HepG2 (cell line): ENCODE data around the gene CFAP92. TPM values are rescaled to one million over a fixed set of nuclear protein-coding genes. Genes with fewer than 3 reads are reported as not detected.

Experiments used
- ADNP ChIP-seq: sonication (generic); formaldehyde crosslinking; IDR thresholded peaks from 2 replicates; pipeline ENCODE4 v1.4.0; 2020; ENCODE audit warnings: missing genetic modification reagents
- FOXK2 ChIP-seq: fragments of 450-650 bp; IDR thresholded peaks from 2 replicates; pipeline ENCODE4 v1.6.1; 2016
- KAT7 ChIP-seq: IDR thresholded peaks from 2 replicates; pipeline ENCODE4 v1.6.1; 2018; ENCODE audit warnings: borderline replicate concordance, missing compliant biosample characterization
- KAT8 ChIP-seq: IDR thresholded peaks from 2 replicates; pipeline ENCODE4 v1.6.1; 2016; ENCODE audit warnings: missing genetic modification reagents, missing compliant biosample characterization
- NR2F2 ChIP-seq: IDR thresholded peaks from 2 replicates; pipeline ENCODE4 v1.6.1; 2012; ENCODE audit warnings: low read depth, inconsistent platforms, borderline replicate concordance
- POGZ ChIP-seq: sonication (generic); formaldehyde crosslinking; IDR thresholded peaks from 2 replicates; pipeline ENCODE4 v1.4.0; 2020; ENCODE audit warnings: mild to moderate bottlenecking, missing genetic modification reagents
- PRDM15 ChIP-seq: sonication (generic); formaldehyde crosslinking; IDR thresholded peaks from 2 replicates; pipeline ENCODE4 v1.4.0; 2020; ENCODE audit warnings: missing genetic modification reagents
- RORA ChIP-seq: sonication (generic); formaldehyde crosslinking; IDR thresholded peaks from 2 replicates; pipeline ENCODE4 v1.5.0; 2020; ENCODE audit warnings: mild to moderate bottlenecking, missing genetic modification reagents, moderate library complexity
- SIN3A ChIP-seq: IDR thresholded peaks from 2 replicates; pipeline ENCODE4 v1.6.1; 2011; ENCODE audit warnings: low read depth, mild to moderate bottlenecking, control low read depth, low read length, borderline replicate concordance
- SMAD3 ChIP-seq: sonication (generic); formaldehyde crosslinking; IDR thresholded peaks from 2 replicates; pipeline ENCODE4 v1.4.0; 2020; ENCODE audit warnings: missing genetic modification reagents
- SMC3 ChIP-seq: IDR thresholded peaks from 2 replicates; pipeline ENCODE4 v1.6.1; 2011; ENCODE audit warnings: low read length, improper control_type of control experiment
- TCF7 ChIP-seq: sonication (generic); IDR thresholded peaks from 2 replicates; pipeline ENCODE4 v1.6.1; 2016; ENCODE audit warnings: antibody characterized with exemption, low read depth
- ZBTB25 ChIP-seq: IDR thresholded peaks from 2 replicates; pipeline ENCODE4 v1.6.1; 2018; ENCODE audit warnings: missing genetic modification reagents
- ZNF225 ChIP-seq: sonication (generic); formaldehyde crosslinking; IDR thresholded peaks from 2 replicates; pipeline ENCODE4 v1.4.0; 2020; ENCODE audit warnings: mild to moderate bottlenecking, missing genetic modification reagents
- ZNF260 ChIP-seq: sonication (generic); formaldehyde crosslinking; IDR thresholded peaks from 2 replicates; pipeline ENCODE4 v1.4.0; 2020; ENCODE audit warnings: missing genetic modification reagents, low read depth, mild to moderate bottlenecking, borderline replicate concordance
- ZNF34 ChIP-seq: sonication (generic); formaldehyde crosslinking; IDR thresholded peaks from 2 replicates; pipeline ENCODE4 v1.4.0; 2020; ENCODE audit warnings: mild to moderate bottlenecking, missing genetic modification reagents, borderline replicate concordance
- polyA plus RNA-seq, 8 experiments: library from polyadenylated mRNA; depleted of rRNA in 3 of 8; stranded (reverse) in 7 of 8; unstranded in 1 of 8; fragments of >200 nt; fragmentation: Illumina TruSeq in 4 of 8; extraction: Trizol in 4 of 8; gene quantifications; 2 replicates each; pipeline versions ENCODE4 v1.2.1 to v1.2.3, GENCODE V29; 2011 to 2016; ENCODE audit warnings: low read depth in 4 of 8, missing spikeins in 1 of 8, mixed read lengths in 1 of 8; ENCODE audit not compliant: insufficient read depth in 1 of 8
- total RNA-seq, 5 experiments: library from RNA; depleted of rRNA; stranded (reverse); fragments of >200 nt; fragmentation: Illumina TruSeq; extraction: Trizol; gene quantifications; 2 replicates each; pipeline ENCODE4 v1.2.3, GENCODE V29; 2016; ENCODE audit warnings: low read depth in 1 of 5
- TF ChIP-seq, protein P1 (sequence below): sonication (generic); formaldehyde crosslinking; IDR thresholded peaks from 2 replicates; pipeline ENCODE4 v1.4.0; 2020; ENCODE audit warnings: mild to moderate bottlenecking, missing genetic modification reagents, borderline replicate concordance
- TF ChIP-seq, protein P2 (sequence below): sonication (generic); formaldehyde crosslinking; conservative IDR thresholded peaks from 2 replicates; pipeline ENCODE4 v1.4.0; 2020; ENCODE audit warnings: mild to moderate bottlenecking, missing genetic modification reagents, moderate library complexity
- TF ChIP-seq, protein P3 (sequence below): fragments of 450-650 bp; IDR thresholded peaks from 2 replicates; pipeline ENCODE4 v1.6.1; 2017

The CFAP92 gene
- total and polyA plus RNA-seq, 2 of the 13 experiments (the other 11 are each of a cell fraction or from before 2014, with no cell fraction given), result 0.18 to 0.46 TPM

GRCh38 chr3:129005526-129006303 lies 11.8 kb upstream of the CFAP92 start (continued):
- TF ChIP-seq KAT7 (CRISPR knock-in tag), result no peak
- TF ChIP-seq PRDM15 (CRISPR knock-in tag), result no peak
- 0 out of 2 replicates have a peak, but pooled peaks have one; percentile 29 for TF ChIP-seq POGZ (CRISPR knock-in tag)
- TF ChIP-seq ZNF34 (CRISPR knock-in tag), result no peak
- TF ChIP-seq TCF7, result no peak
- TF ChIP-seq, protein P1, sequence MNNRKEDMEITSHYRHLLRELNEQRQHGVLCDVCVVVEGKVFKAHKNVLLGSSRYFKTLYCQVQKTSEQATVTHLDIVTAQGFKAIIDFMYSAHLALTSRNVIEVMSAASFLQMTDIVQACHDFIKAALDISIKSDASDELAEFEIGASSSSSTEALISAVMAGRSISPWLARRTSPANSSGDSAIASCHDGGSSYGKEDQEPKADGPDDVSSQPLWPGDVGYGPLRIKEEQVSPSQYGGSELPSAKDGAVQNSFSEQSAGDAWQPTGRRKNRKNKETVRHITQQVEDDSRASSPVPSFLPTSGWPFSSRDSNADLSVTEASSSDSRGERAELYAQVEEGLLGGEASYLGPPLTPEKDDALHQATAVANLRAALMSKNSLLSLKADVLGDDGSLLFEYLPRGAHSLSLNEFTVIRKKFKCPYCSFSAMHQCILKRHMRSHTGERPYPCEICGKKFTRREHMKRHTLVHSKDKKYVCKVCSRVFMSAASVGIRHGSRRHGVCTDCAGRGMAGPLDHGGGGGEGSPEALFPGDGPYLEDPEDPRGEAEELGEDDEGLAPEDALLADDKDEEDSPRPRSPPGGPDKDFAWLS (CRISPR knock-in tag), result no peak
- TF ChIP-seq, protein P2, sequence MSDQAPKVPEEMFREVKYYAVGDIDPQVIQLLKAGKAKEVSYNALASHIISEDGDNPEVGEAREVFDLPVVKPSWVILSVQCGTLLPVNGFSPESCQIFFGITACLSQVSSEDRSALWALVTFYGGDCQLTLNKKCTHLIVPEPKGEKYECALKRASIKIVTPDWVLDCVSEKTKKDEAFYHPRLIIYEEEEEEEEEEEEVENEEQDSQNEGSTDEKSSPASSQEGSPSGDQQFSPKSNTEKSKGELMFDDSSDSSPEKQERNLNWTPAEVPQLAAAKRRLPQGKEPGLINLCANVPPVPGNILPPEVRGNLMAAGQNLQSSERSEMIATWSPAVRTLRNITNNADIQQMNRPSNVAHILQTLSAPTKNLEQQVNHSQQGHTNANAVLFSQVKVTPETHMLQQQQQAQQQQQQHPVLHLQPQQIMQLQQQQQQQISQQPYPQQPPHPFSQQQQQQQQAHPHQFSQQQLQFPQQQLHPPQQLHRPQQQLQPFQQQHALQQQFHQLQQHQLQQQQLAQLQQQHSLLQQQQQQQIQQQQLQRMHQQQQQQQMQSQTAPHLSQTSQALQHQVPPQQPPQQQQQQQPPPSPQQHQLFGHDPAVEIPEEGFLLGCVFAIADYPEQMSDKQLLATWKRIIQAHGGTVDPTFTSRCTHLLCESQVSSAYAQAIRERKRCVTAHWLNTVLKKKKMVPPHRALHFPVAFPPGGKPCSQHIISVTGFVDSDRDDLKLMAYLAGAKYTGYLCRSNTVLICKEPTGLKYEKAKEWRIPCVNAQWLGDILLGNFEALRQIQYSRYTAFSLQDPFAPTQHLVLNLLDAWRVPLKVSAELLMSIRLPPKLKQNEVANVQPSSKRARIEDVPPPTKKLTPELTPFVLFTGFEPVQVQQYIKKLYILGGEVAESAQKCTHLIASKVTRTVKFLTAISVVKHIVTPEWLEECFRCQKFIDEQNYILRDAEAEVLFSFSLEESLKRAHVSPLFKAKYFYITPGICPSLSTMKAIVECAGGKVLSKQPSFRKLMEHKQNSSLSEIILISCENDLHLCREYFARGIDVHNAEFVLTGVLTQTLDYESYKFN (CRISPR knock-in tag), result peak; percentile 72
- no peak for TF ChIP-seq ZNF260
- TF ChIP-seq ZNF225 (CRISPR knock-in tag), result no peak
- no peak for TF ChIP-seq SIN3A
- no peak for TF ChIP-seq NR2F2
- TF ChIP-seq KAT8 (CRISPR knock-in tag), result no peak
- TF ChIP-seq FOXK2, result no peak
- no peak for TF ChIP-seq SMC3
- TF ChIP-seq, protein P3, sequence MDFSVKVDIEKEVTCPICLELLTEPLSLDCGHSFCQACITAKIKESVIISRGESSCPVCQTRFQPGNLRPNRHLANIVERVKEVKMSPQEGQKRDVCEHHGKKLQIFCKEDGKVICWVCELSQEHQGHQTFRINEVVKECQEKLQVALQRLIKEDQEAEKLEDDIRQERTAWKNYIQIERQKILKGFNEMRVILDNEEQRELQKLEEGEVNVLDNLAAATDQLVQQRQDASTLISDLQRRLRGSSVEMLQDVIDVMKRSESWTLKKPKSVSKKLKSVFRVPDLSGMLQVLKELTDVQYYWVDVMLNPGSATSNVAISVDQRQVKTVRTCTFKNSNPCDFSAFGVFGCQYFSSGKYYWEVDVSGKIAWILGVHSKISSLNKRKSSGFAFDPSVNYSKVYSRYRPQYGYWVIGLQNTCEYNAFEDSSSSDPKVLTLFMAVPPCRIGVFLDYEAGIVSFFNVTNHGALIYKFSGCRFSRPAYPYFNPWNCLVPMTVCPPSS, result no peak
- no peak for TF ChIP-seq ZBTB25 (CRISPR knock-in tag)
- TF ChIP-seq RORA (CRISPR knock-in tag), result no peak
- no peak for TF ChIP-seq ADNP (CRISPR knock-in tag)
- 0 out of 2 replicates have a peak, but pooled peaks have one; percentile 19 for TF ChIP-seq SMAD3 (CRISPR knock-in tag)
